Hepatocyte (in vitro differentiated cells): Measurements from ENCODE around the gene ME2.

Source experiments
- CTCF ChIP-seq: fragments of 200-600 bp; sonication (generic); IDR thresholded peaks from 2 replicates; pipeline ENCODE4 v1.5.1; 2016; ENCODE audit warnings: antibody characterized with exemption, mild to moderate bottlenecking; ENCODE audit not compliant: poor library complexity
- EZH2 ChIP-seq: fragments of 200-600 bp; sonication (generic); IDR thresholded peaks from 2 replicates; pipeline ENCODE4 v1.6.1; 2016; ENCODE audit warnings: antibody characterized with exemption, mild to moderate bottlenecking, borderline replicate concordance

GRCh38 chr18:50944245-50944932 is 65.5 kb downstream of the ME2 start:
- TF ChIP-seq CTCF (no peak), EZH2 (no peak)
